IPS DF 4.7 (cell line): ENCODE measurements around the gene TSPAN15.

Experiments
- DNase-seq: peaks from one replicate; pipeline ENCODE4 v3.0.0-alpha.2; 2013; ENCODE audit warnings: low spot score; ENCODE audit errors: extremely low read depth

TSPAN15 gene

GRCh38 chr10:69464801-69465401 is 13.6 kb downstream of the TSPAN15 start:
- DNase-seq = no peak

GRCh38 chr10:69465457-69466157 is 14.3 kb downstream of the TSPAN15 start:
- DNase-seq = no peak

- DNase-seq = no peak
Observed at GRCh38 chr10:69466158-69466490, 14.9 kb downstream of the TSPAN15 start.

GRCh38 chr10:69466689-69467088 is 15.4 kb downstream of the TSPAN15 start:
- DNase-seq = no peak

GRCh38 chr10:69467928-69468750 is 16.9 kb downstream of the TSPAN15 start:
- DNase-seq = no peak

- no peak for DNase-seq
Observed at GRCh38 chr10:69468751-69469089, 17.5 kb downstream of the TSPAN15 start.

GRCh38 chr10:69469976-69470375 is 18.7 kb downstream of the TSPAN15 start:
- no peak for DNase-seq

- DNase-seq = no peak
Observed at GRCh38 chr10:69470463-69471384, 19.5 kb downstream of the TSPAN15 start.

- no peak for DNase-seq
Observed at GRCh38 chr10:69472142-69472541, 20.9 kb downstream of the TSPAN15 start.

GRCh38 chr10:69472544-69472943 is 21.3 kb downstream of the TSPAN15 start:
- no peak for DNase-seq

- DNase-seq = no peak
Observed at GRCh38 chr10:69473304-69473990, 22.2 kb downstream of the TSPAN15 start.

- DNase-seq = no peak
Observed at GRCh38 chr10:69474742-69475432, 23.6 kb downstream of the TSPAN15 start.

- DNase-seq = no peak
Observed at GRCh38 chr10:69475433-69475830, 24.2 kb downstream of the TSPAN15 start.

- DNase-seq = no peak
Observed at GRCh38 chr10:69477968-69478597, 26.8 kb downstream of the TSPAN15 start.

GRCh38 chr10:69479240-69480067 is 28.2 kb downstream of the TSPAN15 start:
- DNase-seq = no peak

- DNase-seq = no peak
Observed at GRCh38 chr10:69480068-69480412, 28.8 kb downstream of the TSPAN15 start.

- no peak for DNase-seq
Observed at GRCh38 chr10:69481305-69481704, 30.0 kb downstream of the TSPAN15 start.

- no peak for DNase-seq
Observed at GRCh38 chr10:69481811-69482524, 30.7 kb downstream of the TSPAN15 start.
